ENCODE measurements around the gene GAS2.

The GAS2 gene

DNA sequence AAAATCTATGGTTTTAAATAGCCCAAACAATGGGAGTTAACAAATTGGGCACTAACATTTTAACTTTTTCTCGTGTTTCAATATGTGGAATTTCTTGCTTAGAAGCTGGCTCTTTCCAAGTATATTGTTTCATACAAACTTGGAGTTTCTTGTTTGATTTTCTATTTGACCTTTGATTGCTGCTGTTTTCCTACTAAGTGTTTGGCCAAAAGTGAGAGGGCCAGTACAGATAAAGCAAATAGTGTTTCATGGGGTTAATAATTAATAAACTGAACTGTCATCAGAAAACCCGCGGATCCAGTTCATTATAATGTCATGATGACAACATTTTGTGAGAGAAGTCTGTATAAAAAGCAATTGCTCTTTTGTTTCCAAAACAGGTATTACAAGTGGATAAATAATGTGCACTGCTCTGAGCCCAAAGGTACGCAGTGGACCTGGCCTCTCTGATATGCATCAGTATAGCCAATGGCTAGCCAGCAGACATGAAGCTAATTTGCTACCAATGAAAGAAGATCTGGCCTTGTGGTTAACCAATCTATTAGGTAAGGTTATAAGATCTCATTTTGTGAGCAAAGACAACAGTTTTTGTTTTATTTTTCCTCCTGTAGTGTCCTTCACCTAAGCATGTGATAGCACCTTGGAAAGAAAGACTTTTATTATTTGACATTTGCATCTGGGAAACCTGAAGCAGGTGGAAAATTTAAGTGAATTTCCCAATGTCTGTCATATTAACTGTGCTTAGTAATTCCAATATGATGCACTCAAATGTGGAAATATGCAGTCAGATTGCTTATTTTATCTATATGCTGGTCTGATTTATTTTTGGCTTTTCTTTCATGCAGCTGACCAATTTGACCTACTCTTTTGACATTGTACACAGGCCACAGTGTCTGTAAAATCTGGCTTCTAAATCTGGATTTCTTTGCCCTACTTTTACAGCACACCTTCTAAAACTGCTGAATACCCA is 8.3 kb downstream of the GAS2 start:
- no peak for DNase-seq

GRCh38 chr11:22677153-22677903 is 10.9 kb downstream of the GAS2 start:
- no peak for DNase-seq

DNA sequence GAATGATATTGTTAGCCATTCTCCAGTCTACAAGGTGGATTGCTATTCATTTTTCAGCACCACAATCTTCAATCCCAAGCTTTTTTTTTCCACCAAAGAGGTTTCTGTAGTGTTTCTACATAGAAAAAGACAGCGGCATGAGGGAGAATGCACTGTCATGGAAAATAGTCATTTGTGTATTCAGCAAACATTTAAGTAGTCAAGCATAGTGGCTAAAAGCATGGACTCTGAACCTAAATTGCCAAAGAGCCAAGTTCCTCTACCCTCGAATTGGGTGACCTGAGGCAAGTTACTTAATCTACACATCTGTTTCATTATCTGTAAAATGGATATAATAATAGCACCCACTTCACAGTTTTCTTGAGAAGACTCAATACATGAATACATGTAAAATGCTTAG is 14.2 kb downstream of the GAS2 start:
- DNase-seq = no peak

- DNase-seq = no peak
Observed at GRCh38 chr11:22681281-22681812, 14.9 kb downstream of the GAS2 start.

DNA sequence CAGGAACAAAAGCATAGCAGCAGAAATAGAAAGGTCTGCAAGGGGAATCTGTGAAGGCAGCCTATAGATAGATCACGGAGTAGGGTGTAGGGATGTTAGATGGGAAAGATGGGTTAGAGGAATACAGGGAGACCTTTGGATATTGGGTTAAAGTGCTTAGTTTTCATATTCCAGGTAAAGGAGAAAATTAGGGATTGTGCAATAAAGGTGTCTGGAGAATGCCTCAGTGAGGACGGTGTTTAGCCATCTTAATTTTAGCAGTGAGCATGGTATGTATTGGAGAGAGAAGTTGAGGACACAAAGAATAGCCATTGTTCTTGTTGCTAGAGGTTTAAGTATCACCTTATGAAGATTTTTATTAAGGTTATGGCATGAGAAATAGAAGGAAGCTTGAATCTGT is 17.7 kb downstream of the GAS2 start:
- DNase-seq = no peak

DNA sequence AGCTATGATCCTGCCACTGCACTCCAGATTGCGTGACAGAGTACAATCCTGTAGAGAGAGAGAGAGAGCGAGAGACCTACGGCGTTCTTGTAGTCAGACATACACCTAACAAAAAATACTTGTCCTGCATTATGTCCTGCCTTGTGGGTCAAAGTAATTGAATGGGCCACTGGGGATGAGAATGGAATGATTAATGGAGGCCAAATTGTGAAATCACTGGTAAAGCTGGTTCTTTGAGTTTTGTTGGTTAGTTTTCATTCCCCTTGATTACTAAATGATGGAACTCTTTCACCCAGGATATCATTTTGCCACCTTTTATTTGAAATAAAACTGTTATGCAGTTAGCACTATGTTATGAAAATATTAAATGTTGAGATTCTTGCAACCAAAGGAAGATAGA is 18.7 kb downstream of the GAS2 start:
- no peak for DNase-seq

- DNase-seq = no peak
Observed at GRCh38 chr11:22688914-22689313, 22.5 kb downstream of the GAS2 start.

DNA sequence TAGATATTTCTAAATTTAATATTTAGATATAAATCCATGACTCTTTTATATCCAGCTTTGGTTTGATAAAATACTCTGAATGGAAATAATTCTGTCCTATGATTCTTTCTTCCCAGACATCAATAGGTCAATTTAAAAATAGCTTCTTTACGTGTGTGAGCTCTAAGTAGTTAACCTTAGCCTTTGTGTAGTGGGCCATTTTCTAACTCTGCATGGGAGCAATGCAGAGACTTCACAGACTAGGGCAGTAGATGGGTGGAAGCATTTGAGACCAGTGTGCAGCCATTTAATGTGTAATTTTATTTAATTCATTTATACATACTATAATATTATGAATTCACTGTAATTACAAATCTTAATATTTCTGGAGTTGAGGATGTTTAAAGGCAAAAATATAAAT is 23.8 kb downstream of the GAS2 start:
- no peak for DNase-seq

DNA sequence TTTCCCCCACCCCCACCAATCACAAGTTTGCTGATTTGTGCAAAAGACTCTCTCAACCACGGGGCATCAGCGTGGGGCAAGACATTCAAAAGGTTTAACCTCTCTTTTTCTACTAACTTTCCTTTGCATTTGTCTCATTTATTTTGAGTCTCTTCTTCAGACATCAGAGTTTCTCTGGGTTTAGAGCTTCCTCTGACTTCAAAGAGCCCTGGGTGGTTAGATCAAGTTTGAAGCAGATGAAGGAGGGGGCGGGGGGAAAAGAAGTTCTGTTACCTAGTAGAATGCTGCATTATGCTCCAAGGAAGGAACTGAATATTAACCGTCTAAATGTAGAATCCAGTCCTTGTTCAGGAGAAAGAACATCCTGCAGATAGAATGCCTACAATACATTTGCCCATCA is 24.5 kb downstream of the GAS2 start:
- no peak for DNase-seq

GRCh38 chr11:22699388-22699787 is 33.0 kb downstream of the GAS2 start:
- DNase-seq = no peak

- no peak for DNase-seq
Observed at GRCh38 chr11:22702031-22702430, 35.6 kb downstream of the GAS2 start.

DNA sequence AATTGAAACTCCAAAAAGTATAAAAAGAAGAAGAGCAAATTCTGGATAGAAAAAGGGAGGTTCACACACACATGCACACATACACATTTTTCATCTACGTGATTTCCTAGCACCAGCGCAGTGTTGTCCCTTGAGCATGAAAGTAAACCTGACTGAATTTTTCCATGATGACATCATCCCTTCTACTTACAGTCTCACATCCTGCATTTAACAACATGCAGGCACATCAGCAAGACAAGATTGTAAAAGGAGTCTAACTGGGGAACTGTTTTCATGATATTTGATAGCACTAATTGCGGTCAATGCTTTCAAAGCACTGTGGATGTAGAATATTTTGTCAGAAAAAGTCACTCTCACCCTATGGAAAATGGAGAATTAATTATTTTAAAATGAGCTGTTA is 36.6 kb downstream of the GAS2 start:
- DNase-seq = peak; percentile 4

GRCh38 chr11:22703591-22703990 is 37.2 kb downstream of the GAS2 start:
- DNase-seq = no peak

- DNase-seq = no peak
Observed at GRCh38 chr11:22707119-22707899, 40.9 kb downstream of the GAS2 start.

GRCh38 chr11:22711071-22711770 is 44.8 kb downstream of the GAS2 start:
- no peak for DNase-seq

- no peak for DNase-seq
Observed at GRCh38 chr11:22711880-22712279, 45.5 kb downstream of the GAS2 start.

GRCh38 chr11:22713336-22713735 is 46.9 kb downstream of the GAS2 start:
- no peak for DNase-seq

- DNase-seq = no peak
Observed at GRCh38 chr11:22715971-22716370, 49.6 kb downstream of the GAS2 start.

GRCh38 chr11:22720457-22720856 is 54.0 kb downstream of the GAS2 start:
- no peak for DNase-seq

DNA sequence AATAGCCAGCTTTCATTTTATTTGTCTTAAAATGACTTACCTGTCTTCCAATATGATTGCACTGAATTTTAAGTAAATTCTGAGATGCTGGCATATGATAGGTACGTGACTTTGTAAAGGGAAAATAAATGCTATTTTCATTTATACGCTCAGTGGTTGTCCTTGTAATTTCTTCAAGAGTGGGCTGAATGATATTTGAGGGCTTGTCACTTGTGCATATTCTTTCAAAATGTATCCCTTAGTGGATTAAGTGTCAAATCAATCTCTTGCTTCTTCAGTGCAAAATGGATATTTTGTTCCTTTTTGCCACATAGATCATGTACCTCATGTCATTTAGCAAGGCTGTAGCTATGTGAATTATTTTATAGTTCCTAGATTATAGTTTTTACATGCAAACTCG is 56.9 kb downstream of the GAS2 start:
- no peak for DNase-seq

- no peak for DNase-seq
Observed at GRCh38 chr11:22725079-22725478, 58.7 kb downstream of the GAS2 start.
